Hematopoietic multipotent progenitor cell treated with erythropoietin and hydrocortisone succinate and interleukin-3 and kit ligand, for 15 days (in vitro differentiated cells): ENCODE results near the gene HPCA.

Experiments used
- DNase-seq: peaks from one replicate; pipeline ENCODE4 v3.0.0-alpha.2; 2015; ENCODE audit warnings: low spot score

HPCA gene

DNA sequence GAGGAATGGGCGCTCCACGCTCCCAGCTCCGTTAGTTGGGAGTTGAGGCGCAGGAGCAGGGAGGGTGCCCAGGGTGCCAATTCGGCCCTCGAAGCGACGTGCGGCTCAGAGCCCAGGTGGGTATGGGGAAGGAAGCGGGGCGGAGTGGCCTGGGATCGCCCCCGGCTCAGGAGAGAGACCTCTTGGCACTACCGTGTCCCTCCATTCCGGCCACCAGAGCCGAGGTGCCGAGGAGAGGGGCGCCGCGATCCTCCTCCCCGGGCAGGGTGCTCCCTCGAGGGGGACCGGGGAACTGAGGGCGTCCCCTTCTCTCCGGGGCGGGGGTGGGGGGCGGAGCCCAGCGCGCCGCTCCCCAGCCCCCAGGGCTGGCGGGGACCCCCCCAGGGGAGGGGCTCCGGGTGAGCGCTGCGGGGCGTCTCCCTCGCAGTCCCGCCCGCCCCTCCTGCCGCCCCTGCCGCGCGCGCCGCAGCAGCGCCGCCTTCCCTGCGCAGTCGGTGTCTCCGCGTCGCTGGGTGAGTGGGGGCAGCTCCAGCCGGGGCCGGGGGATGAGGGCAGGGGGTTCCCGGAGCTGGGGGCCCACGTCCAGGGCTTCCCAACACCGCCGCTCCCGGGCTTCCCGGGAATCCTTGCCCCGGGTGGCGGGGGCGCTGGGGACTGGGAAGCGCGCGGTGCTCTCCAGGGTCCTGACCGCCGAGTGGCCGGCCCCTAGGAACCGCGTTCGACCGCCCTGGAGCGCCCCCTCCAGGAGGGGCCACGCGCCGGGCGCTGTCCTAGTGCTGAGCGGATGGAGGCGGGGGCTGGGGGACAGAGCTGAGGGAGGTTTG lies at the start of gene HPCA:
TSS of gene HPCA (plus strand) at position 488 of the 824 bp plus-strand sequence. CDS start 2,408 bp downstream, outside the sequence.
- DNase-seq, result no peak

DNA sequence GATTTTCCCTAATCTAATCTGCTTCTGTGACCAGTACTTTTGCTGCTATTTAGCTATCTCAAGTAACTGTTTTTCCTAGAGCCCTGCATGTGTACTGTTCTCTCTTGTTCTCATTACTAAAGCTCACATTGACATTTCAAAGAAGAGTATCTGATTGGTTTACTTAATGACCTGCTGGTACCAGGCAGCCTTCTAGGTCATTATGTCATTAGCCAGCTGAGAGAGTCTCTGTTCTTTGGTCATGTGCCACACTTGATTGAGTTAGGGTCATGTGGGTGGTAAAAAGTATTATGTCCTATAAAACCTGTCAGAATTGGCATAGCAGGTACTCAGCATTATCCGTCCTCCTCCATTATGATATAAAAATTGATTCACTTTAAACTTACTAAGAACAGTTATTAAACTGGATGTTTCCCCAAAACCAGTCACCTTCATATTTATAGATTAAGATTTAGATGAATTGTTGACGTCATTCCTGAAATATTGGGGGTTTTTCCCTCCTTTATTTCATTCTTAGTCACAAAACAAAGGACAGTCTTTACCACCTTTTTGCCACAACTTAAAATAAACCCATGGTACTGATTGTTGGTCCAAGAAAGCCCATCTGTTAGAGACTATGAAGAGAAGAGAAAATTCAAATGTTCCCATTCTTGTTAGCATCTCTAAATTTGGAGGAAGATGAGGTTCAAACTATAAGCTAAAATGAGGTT lies 37.8 kb upstream of the HPCA start:
- DNase-seq, result no peak

DNA sequence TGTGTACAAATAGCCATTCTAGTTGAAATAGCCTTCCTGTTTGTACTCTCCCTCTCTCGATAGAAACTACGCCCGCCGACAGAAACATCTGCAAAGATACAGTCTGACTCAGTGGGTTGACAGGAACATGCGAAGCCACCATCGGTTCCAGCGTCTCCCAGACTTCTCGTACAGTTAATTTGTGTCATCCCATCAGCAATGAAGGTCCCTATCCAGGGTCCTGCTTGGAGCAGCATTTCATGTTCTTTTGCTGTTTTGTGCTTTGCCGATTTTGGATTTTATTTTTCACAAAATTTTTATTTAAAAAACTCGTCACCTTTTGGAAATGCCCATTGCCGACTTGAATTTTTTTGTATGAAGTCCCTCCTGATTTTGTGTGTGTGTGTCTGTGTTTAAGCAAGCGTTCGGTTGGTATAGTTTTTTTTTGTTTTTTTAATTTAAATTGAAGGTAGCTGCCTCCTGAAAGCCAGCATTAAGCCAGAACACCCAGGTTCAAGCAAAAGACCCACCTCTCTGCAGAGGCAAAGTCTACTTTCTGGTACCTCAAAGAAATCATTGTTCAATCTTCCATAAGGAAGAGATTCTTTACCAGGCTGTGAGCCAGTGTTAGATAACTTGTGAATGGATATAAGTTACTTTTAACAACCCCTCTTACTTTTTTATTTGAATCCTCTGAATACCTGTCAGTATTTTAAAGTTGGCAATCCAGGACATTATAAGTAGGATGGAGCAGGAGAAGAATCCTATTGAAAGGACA lies 30.3 kb upstream of the HPCA start:
- DNase-seq, result no peak

DNA sequence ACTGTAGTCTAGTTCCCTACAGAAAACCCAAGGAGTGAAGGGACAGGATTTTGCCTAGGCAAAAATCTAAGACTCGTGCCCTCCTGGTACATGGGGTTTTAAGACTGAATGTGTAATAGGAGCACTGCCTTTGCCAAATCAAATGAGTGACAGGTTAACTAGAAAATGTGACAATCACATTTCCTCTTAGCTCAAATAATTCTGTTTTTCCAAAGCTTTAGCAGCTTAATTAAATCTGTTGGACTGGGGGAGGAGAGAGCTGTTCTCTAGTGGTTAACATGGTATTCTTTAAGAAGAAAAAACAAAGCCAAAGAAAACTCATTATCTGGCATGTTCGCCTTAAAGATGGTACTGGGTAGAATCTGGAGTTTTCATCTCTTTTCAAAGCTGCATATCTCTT lies 28.2 kb upstream of the HPCA start:
- no peak for DNase-seq

DNA sequence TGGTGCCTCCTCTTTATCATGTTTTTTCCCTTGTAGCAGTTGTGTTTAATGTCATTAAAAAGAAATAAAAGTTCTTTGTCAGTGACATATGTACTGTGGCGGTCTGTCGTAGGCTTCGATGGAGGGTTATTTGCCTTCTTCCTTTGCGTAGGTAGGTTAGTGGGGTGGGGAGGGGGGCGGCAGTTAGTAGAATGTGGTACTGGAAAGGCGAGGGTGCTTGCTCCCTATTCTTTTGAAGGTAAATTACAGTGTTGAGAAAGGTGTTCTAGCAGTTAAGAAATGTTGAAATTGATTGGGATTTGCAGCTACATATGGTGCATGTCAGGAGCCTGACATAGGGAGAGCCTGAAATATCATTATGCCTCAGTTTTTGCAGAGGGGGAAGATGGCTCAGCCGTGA lies 27.5 kb upstream of the HPCA start:
- no peak for DNase-seq

DNA sequence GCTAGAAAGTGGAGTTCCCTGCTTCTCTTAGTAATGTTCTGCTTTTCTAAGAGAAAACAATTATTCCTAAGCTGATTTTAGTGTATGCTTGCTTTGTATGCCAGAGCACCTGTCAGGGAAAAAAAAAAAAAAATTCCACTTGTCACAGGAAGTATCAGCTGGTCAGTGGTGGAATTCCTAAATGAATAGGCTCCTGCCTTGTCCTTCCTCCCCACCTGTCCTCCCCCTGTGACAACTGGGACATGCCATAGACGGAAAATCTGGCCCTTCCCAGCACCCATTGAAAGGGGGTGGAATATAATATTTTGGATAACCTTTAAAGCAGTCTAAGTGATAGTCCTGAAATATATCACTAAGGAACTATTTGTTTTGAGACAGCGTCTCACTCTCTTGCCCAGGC lies 26.4 kb upstream of the HPCA start:
- DNase-seq, result no peak

DNA sequence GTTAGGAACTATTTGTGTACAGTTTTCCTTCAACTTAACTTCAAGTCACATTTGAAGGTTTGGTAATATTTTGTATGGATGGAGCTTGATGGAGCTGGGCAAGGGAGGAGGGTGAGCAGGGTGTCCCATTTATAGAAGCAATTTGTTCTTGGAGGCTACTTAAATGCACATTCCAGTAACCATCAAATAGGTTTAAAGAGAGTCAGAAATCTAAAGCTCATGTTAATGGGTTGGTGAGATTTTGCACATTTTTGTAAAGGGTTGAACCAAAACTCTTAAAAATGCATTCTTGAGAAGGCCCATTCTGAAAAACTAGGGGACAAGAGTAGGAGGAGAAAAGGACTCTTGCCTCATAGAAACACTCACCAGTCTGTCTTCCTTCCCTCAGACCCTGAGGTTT lies 25.7 kb upstream of the HPCA start:
- DNase-seq, result no peak

DNA sequence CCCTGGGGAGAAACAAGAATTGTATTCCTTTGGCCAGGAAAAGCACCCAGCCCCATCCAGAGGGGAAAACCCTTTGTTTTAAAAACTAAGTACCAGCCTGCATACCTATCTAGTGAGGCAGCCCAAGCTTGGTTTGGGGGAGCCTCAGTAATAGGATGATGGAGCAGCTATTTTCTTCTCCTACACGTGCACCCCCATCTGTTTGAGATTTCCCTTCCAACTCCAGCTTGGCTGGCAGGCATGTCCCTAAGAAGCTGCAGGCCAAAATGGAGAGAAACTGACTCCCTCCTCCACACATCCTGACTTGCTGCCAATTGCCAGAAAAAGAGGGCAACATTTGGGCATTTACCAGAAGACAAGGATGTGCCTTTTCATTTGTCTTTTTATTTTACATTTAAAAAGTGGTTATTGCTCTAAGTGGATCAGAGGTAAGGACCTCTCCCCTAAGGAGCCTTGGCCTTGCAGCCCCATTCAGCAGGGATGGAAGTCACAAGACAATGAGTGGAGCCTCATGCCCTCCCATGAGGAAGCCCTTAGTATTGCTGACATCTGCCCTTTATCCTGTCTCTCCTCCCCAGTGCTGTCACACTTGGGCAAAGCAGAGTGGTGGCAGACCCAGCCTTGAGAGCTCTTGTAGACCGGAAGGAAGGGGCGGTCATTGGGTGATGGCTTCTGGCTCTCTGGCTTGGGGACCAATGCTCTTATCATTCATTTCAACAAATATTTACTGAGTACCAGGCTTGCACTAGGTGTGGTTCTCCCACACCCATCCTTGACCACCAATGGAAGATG lies 24.2 kb upstream of the HPCA start:
- no peak for DNase-seq

DNA sequence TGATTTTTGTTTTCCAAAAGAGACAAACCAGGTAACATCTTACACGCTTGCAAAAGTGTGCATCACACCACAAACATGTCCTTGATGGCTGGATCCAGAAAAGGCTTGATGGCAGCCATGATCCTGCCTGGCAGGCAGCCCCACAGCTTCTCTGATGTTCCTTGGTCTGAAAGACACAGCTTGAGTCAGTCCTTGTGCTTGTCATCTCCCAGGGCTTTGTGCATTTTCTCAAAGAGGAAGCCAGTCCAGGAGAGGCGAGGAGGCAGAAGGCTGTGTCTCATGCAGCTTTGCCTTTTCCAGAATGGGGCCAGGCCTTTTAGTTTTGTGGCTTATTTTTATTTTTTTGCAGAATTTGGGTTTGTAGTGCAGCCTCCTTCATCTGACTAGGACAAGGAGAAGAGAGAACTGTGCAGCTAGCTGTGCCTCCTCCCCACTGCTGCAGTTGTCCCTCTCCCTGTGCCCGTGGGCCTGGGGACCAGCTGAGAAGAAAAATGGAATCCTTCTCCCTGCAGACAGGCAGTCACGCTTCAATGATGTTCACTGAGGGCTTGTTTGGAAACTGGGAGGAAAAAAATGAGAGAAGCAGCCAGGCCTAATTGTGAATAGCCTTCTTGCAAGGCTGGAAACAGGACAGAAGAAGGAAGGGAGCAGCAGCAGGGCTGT lies 22.9 kb upstream of the HPCA start:
- no peak for DNase-seq

DNA sequence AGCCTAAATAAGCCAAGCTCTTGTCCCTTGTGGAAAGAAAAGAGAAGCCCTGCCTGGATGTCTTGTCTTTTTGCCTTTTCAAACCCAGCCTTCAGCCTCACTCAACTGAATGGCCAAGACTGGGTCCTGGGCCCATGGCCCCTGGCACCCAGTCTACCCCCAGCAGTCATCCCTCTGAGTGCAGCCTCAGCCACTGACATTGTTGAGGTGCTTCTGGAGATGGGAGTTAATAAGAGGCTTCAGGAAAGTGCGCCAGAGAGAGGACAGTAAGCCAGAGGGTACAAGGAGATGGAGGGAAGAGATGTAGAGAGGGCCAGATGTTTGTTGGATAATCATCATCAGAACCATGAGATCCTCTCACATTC lies 22.4 kb upstream of the HPCA start:
- DNase-seq, result no peak

DNA sequence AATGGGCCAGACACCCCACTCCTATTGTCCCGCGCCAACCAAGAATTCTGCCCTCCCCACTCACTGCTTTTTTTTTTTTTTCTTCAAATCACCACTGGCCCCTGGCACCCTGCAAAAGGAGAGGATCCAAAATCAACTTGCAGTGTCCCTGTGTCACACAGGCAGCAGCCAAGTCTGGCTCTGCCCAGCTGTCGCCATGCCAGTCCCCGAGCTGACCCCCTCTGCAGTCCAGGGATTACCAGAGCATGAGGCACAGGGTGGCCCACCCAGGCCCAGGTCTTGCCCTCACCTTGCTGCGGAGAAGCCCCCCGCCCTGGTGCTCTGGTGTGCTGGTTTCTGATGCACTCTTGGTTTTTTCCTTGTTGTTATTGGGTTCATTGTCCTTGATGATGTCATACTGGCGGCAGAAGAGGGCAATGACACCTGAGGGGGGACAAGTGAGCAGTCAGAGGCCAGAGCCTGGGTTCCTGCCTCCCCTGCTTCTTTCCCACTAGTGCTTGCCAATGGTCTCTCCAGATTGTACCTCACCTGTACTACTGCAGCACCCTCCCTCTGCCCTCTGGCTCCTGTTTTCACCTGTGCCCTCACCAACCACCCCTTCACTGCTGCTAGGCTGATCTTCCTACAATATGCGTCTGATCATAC lies 21.8 kb upstream of the HPCA start:
- no peak for DNase-seq

DNA sequence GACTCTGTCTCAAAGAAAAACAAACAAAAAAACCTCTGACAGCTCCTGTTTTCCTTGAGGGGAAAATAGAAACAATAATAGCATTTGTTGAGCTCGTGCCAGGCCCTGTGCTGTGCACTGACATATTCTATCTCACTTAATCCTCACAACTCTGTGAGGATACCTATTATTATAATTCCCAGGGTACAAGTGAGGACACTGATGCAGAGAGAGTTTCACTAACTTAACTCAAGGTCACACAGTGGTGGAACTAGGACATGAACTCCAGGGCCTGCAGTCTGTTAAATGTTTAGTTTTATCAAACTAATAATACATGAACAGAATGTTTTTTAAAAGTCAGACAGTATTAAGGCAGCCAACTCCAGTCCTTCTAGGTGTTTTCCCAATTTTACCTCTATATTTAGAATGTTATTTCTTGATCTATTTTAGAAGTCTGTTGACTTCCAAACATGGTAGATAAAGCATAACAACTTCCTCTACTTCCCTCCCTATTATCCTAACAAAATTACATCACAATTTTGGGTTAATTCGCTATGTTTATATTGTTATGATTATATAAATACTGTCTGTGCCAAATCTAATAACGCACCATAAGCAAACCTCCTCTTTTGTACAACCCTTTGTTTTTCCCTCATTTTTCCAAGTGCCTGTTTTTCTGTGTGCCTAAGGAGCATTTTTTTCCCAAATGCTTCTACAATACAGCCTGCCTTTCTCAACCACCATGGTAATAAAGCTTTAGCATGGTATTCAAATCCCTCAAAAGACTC lies 20.5 kb upstream of the HPCA start:
- DNase-seq, result no peak

DNA sequence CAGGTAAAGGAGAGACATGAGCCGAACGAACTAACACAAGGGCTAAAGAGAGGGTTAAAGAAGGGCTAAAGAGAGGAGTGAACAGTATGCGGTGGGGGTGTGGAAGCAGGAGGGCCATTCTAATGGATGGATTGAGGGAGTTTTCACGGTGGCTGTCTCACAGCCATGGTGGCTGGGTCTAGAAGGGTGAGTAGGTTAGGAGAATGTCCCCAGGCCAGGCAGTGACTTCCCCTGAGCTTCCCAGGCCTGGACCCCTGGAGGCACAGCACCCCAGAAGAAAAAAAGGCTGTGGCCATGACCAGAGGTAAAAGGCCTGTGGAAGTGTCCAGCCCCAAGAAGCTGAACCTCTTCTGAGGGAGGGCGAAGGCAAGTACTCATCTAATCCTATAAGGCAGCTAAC lies 19.1 kb upstream of the HPCA start:
- DNase-seq, result no peak

DNA sequence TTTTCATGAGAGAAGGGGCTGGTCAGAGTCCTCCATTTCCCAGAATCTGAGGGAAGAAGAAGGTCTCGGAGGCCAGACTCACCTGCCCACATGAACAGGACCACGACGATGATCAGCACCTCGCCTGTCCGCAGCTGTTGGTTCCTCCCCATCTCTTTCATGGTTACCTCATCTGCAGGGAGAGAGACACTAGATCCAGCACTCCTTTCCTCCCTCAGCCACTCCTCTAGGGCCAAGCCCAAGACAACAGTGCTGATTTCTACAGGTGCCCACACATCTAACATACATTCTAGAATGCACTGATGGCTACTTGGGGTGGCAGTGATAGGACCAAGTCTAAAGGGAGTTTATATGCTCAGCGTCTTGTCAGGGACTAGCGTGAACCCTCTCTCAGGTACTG lies 18.6 kb upstream of the HPCA start:
- no peak for DNase-seq

DNA sequence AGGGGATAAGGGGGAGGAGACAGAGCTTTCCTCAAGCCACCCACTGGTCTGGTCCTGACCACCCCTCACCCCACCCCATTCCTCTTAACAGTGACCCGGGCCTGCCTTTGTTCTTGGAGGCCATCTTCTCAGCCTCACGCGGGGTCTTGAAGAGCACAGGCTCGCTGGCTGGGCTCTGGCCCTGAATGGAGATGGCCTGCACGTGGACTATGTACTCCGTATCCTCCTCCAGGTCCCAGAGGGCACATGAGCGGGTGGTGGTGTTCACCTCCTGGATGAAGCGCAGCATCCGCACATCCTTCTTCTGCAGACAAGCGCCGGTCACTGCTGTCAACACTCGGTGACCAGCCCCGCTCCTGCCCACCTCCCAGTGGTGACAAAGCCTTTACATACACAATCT lies 18.2 kb upstream of the HPCA start:
- DNase-seq, result no peak

DNA sequence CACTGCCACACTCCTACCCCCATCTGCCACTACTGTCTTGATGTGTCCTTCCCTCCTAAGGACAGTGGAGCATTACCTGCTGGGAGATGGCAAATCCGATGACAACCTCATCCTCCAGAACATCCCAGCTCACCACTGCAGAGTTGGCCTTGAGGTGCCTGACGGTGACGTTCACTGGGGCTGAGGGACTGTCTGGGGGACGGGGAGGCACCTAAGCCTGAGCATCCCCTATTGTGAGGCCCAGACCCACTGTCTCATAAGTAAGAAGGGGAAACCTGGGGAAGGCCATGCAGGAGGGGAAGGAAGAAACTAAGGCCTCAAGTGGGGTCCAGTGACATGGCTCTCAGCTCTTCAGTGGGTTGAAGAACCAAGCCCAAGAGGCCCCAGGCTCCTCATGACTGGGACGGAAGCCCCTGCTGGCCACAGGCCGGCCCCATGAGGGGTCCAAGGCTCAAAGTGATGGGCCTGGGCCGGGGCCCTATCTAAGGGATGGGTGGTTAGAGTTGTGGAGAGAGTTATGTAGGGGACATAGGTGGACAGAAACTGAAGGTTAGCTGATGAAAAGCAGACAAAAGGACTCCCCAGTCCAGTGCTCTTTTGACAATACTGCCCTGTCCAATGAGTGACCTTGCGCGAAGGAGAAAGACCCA lies 17.4 kb upstream of the HPCA start:
- no peak for DNase-seq

DNA sequence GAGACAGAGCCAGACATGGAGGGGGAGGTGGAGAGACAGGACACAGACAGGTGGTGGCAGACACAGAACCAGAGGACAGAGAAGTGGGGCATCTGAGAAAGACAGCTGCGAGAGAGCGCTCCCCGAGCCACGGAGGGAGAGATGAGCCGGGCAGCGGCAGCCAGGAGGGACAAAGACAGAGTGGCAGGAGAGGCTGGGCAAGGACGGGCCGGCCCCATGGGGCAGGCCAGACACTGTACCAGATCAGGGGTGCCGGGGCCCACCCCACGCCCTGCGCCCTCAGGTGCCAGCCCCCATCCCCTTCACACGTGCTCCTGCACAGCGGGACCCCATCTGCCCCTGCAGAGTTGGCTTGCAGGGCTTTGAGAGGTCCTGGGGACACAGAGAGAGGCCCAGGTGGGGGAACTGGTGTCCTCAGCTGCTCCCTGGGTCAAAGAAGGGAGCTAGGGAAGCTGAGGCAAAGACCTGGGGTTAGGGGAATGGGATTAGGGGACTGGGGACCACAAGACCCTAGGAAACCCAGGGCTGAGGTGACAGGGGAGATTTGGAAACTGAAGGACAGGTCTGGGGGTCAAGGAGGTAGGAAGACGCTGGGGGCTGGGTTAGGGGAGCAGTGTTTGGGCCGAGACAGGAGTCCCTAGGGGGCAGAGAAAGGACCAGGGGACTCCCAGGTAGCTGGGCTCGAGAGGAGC lies 16.2 kb upstream of the HPCA start:
- DNase-seq, result no peak

DNA sequence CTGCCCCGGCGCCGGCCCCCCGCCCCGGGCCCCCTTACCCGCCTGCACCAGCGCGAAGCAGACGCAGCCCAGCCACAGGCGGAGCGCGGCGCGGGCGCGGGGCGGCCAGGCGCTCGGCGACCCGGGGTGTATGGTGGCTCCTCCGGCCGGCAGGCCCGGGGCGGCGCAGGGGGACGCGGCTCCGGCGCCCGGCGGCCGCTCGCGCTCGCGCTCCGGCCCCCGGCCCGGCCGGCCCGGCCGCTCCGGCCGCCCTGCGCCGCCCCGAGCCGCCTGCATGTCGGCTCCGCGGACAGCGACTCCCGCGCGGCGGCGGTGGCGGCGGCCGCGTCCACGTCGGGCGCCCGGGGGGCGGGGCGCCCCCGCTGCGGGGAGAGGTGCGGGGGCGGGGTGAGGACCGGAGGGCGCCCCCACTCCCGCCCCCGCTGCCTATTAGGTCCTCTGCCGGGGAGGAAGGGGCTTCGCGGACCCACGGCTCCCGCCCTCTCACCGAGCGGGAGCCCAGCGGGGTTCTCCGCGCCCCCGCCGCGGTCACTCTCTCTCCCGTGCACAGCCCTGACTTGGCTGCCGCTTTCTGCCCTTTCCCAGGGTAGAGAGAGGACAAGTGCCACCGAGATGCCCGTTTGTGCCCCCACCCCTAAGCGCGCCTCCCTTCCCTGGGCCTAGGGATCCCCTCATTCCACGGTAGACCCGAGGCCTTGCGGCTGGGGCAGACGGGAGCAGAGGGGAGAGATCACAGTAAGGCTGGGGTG lies 15.5 kb upstream of the HPCA start, which contains the start of gene FNDC5:
TSS of gene FNDC5 (minus strand) at position 298 of the 749 bp plus-strand sequence.
- no peak for DNase-seq
